PC-3 (cell line): ENCODE data around the gene SH3RF3. TPM values are rescaled to one million over a fixed set of nuclear protein-coding genes. Genes with fewer than 3 reads are reported as not detected.

Source experiments
- ATAC-seq: fragments of 200-7000 bp; cut with Tn5 transposase; 2 replicates; pipeline ENCODE4 v1.9.1; 2020; ENCODE audit warnings: mild to moderate bottlenecking, moderate library complexity
- BruUV-seq: library from RNA; stranded (reverse); fragments of 400-500 nt; replicated peaks from 2 replicates; lab custom pipeline; 2021; lab: Mats Ljungman, UMichigan
- CTCF ChIA-PET: fragments of 300-600 bp; sonication (Branson Sonifier 250); formaldehyde crosslinking; loops from one replicate; lab custom pipeline; 2022; ENCODE audit warnings: antibody characterized with exemption; lab: Charles Lee
- POLR2A ChIA-PET: fragments of 300-600 bp; sonication (Branson Sonifier 250); formaldehyde crosslinking; loops from one replicate; lab custom pipeline; 2022; ENCODE audit warnings: antibody characterized with exemption; ENCODE audit not compliant: unreplicated experiment; lab: Charles Lee
- DNase-seq: peaks from one replicate; pipeline ENCODE4 v3.0.0-alpha.2; 2015
- H2AFZ ChIP-seq: fragments of 300-600 bp; sonication (generic); 2 replicates; pipeline ENCODE4 v1.6.0; 2016; ENCODE audit warnings: antibody characterized with exemption, low read length
- H3F3A ChIP-seq: fragments of 300-600 bp; sonication (generic); one replicate; pipeline ENCODE4 v1.6.0; 2017; ENCODE audit warnings: antibody characterized with exemption, low read length, control low read depth, mild to moderate bottlenecking; ENCODE audit not compliant: unreplicated experiment
- H3K27ac ChIP-seq: fragments of 300-600 bp; sonication (generic); 2 replicates; pipeline ENCODE4 v1.5.1; 2016; ENCODE audit warnings: mild to moderate bottlenecking, low read length
- H3K27me3 ChIP-seq: fragments of 300-600 bp; sonication (generic); 2 replicates; pipeline ENCODE4 v1.6.1; 2016; ENCODE audit warnings: low read length, mixed read lengths
- H3K36me3 ChIP-seq: fragments of 300-600 bp; sonication (generic); 2 replicates; pipeline ENCODE4 v1.6.1; 2016; ENCODE audit warnings: low read depth, mixed run types, low read length, mixed read lengths
- H3K4me1 ChIP-seq: fragments of 300-600 bp; sonication (generic); 2 replicates; pipeline ENCODE4 v1.5.1; 2016; ENCODE audit warnings: low read length; ENCODE audit not compliant: insufficient read depth
- H3K4me2 ChIP-seq: fragments of 300-600 bp; sonication (generic); 2 replicates; pipeline ENCODE4 v1.6.0; 2016; ENCODE audit warnings: low read length
- H3K4me3 ChIP-seq: fragments of 300-600 bp; sonication (generic); 2 replicates; pipeline ENCODE4 v1.5.1; 2016; ENCODE audit warnings: mild to moderate bottlenecking, low read length, mixed read lengths
- H3K79me2 ChIP-seq: fragments of 300-600 bp; sonication (generic); 2 replicates; pipeline ENCODE4 v1.6.1; 2017; ENCODE audit warnings: low read length, mixed read lengths
- H3K9ac ChIP-seq: fragments of 300-600 bp; sonication (generic); 2 replicates; pipeline ENCODE4 v1.6.0; 2016; ENCODE audit warnings: mild to moderate bottlenecking, low read length
- H3K9me2 ChIP-seq: fragments of 300-600 bp; sonication (generic); replicated peaks from 2 replicates; pipeline ENCODE4 v1.6.1; 2016; ENCODE audit warnings: mixed run types, low read length, mixed read lengths
- H3K9me3 ChIP-seq: fragments of 300-600 bp; sonication (generic); 2 replicates; pipeline ENCODE4 v1.6.1; 2016; ENCODE audit warnings: low read length, mixed read lengths
- H4K20me1 ChIP-seq: fragments of 300-600 bp; sonication (generic); 2 replicates; pipeline ENCODE4 v1.6.1; 2016; ENCODE audit warnings: low read length, mixed read lengths
- CTCF ChIP-seq: fragments of 300-600 bp; sonication (generic); conservative IDR thresholded peaks from 2 replicates; pipeline ENCODE4 v1.5.1; 2017; ENCODE audit warnings: antibody characterized with exemption, low read depth, mild to moderate bottlenecking, low read length
- EZH2 ChIP-seq: fragments of 300-600 bp; sonication (generic); IDR thresholded peaks from one replicate; pipeline ENCODE4 v1.6.1; 2017; ENCODE audit warnings: antibody characterized with exemption, mild to moderate bottlenecking, low read length; ENCODE audit not compliant: unreplicated experiment
- EZH2phosphoT487 ChIP-seq: fragments of 300-600 bp; sonication (generic); IDR thresholded peaks from 2 replicates; pipeline ENCODE4 v1.6.1; 2018; ENCODE audit warnings: mild to moderate bottlenecking, antibody characterized with exemption, low read length, borderline replicate concordance
- intact Hi-C: fragments of 100-400 bp; cut with micrococcal nuclease; formaldehyde crosslinking; loops from 2 replicates; pipeline ENCODE4 v1.9.0; 2023
- total RNA-seq: library from RNA; depleted of rRNA; stranded (reverse); fragments of >200 nt; gene quantifications from 2 replicates; pipeline ENCODE4 v1.2.3, GENCODE V29; 2014

Gene SH3RF3
- total RNA-seq, 1 experiment from 2014 or later: 11.7 TPM

DNA sequence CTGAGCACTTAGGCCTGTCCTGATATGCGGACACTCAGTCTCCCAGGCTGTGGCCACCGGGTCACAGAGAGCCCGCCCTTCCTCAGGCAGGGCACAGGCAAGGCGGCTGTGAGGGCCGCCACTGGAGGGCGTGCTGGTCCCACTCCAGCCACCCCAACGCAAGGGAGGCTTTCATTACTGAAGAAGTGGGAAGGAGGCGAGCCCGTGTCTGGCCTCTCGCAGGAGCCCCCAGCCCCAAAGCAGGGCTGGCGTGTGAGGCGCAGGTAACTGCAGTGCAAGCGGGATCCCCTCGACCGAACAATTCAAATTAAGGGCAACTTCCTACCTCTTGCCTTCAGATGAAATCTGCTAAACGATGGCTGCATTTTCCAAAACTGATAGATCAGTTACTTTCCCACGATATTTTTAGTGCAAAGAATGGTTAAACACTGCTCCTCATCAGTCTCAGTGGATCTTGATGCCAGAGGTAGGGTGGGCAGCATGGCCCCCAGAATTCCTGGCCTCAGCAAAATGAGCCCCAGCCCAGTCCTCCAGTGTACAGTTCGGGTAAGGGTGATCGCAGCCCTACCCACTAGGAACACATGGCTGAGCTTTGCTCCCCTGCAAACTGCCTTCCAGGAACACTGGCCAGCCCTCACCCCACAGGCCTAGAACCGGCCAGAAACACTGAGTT lies 387.6 kb downstream of the SH3RF3 start:
- Histone ChIP-seq H4K20me1 (no peaks in the 10 kb centered on the region), H3K9ac (no peak overlapping the region), H3F3A (no peaks in the 10 kb centered on the region), H3K27me3 (no peaks in the 10 kb centered on the region), H3K4me1 (peaks cover 10% of the 10 kb centered on the region), H3K4me3 (peak overlapping the region; percentile 55; the same call in 1 of the 2 replicates), H2AFZ (peak overlapping the region; percentile 84), H3K79me2 (no peaks in the 10 kb centered on the region), H3K36me3 (no peaks in the 10 kb centered on the region), H3K27ac (no peak overlapping the region), H3K4me2 (peak overlapping the region; percentile 76), H3K9me2 (no peaks in the 10 kb centered on the region), H3K9me3 (no peaks in the 10 kb centered on the region)
- no TSS peak for BruUV-seq
- peak; percentile 72 for DNase-seq
- intact Hi-C loops: no loop called here
- ATAC-seq: peak; percentile 90
- CTCF ChIA-PET: no interaction called here
- POLR2A ChIA-PET: interaction anchor here (0.5 kb wide), 1 partner anchor 76 kb away, joined by 6 read pairs; no protein-coding TSS in a partner anchor
- no peak for TF ChIP-seq EZH2
- TF ChIP-seq CTCF: peak; percentile 86
- no peak for TF ChIP-seq EZH2phosphoT487

DNA sequence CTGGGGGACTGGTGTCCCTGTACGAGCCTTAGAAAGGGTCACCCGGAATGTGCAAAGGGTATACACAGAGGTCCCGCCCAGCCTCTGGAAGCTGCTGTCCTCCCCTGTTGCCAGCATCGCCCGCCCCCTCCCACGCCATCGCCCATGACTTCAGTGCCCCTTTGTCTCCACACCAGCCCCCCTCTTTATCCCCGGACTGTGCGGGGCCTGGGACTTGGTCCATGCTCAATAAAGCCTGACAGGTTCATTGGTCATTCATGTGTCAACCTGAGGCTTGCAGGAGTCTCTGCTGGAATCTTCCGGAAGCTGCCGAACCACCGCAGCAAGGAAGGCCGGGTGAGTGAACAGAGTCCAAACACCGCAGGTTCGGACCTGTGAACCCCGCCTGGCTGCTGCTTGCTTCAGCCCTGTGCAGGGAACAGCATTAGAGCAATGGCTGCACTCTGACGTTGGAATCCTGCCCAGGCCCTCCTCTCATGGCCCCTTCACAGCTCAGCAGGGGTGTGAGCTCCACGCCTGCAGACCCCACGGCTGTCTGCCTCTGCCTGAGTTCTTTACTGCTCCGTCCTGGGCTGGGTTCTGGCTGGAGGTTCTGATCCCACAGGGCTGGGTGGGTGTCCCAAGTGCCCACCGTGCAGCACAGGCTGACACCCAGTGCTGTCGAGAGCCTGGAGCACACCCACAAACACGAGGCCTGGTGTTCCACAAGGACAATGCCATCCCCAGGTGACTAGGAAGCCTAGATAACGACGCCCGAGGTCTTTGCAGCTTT lies 388.3 kb downstream of the SH3RF3 start:
- Histone ChIP-seq H3K4me3 (no peak overlapping the region), H3K9me2 (no peaks in the 10 kb centered on the region), H3K36me3 (no peaks in the 10 kb centered on the region), H3K9ac (no peak overlapping the region), H2AFZ (no peak overlapping the region), H3K4me2 (no peak overlapping the region), H3K9me3 (no peaks in the 10 kb centered on the region), H3K27me3 (no peaks in the 10 kb centered on the region), H3K79me2 (no peaks in the 10 kb centered on the region), H3F3A (no peaks in the 10 kb centered on the region), H3K4me1 (peaks cover 10% of the 10 kb centered on the region), H3K27ac (no peak overlapping the region), H4K20me1 (no peaks in the 10 kb centered on the region)
- ATAC-seq (no peak), DNase-seq (no peak)
- CTCF ChIA-PET: no interaction called here
- intact Hi-C loops: no loop called here
- TF ChIP-seq EZH2: no peak
- TF ChIP-seq EZH2phosphoT487: no peak
- no peak for TF ChIP-seq CTCF
- POLR2A ChIA-PET: no interaction called here
- no TSS peak for BruUV-seq
